GM18909 (cell line): ENCODE data around the gene HSD17B14.
"Not testable (repeated sequence)": the region's sequence is repeated elsewhere in the genome, so short reads cannot be mapped to it uniquely, and the experiment has no call there.

Experiments used
- ATAC-seq: cut with Tn5 transposase; IDR thresholded peaks from one replicate; pipeline ENCODE4 v1.9.1; 2021; ENCODE audit warnings: mild to moderate bottlenecking; ENCODE audit not compliant: unreplicated experiment, poor library complexity

The HSD17B14 gene

GRCh38 chr19:48768994-48769713 is 67.1 kb downstream of the HSD17B14 start:
- ATAC-seq, result no peak

DNA sequence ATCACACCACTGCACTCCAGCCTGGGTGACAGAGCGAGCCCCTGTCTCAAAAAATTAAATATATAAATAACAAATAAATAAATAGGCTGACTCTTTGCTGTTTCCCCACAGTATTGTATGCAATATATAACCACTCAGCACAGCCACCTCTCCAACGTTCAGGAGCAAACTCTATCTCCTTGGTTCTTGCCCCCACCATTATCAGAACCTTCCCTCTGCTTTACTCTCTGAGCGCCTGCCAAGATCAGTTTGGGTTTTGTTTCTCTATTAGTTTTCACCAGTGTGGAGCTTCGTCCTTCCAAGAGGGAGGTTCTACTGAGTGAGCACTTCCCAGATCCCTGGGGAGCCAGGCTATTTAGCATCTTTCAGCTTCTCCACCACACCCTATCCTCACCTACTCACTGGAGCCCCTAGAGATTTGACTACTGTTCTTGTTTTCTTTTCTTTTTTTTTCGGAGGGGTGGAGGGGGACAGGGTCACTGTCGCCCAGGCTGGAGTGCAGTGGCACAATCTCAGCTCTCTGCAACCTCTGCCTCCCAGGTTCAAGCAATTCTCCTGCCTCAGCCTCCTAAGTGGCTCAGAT is 68.0 kb downstream of the HSD17B14 start:
- ATAC-seq, result not testable (repeated sequence)

DNA sequence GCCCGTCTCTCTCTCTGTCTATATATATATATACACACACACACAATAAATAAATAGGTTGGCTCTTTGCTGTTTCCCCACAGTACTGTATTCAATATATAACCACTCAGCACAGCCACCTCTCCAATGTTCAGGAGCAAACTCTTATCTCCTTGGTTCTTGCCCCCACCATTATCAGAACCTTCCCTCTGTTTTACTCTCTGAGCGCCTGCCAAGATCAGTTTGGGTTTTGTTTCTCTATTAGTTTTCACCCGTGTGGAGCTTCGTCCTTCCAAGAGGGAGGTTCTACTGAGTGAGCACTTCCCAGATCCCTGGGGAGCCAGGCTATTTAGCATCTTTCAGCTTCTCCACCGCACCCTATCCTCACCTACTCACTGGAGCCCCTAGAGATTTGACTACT is 70.5 kb downstream of the HSD17B14 start:
- not testable (repeated sequence) for ATAC-seq
